Measurements from ENCODE around the gene ETV6. TPM values are rescaled to one million over a fixed set of nuclear protein-coding genes. Genes with fewer than 3 reads are reported as not detected.

ETV6 gene
- total and polyA plus RNA-seq, 9 of the 15 experiments (the other 6 are each of a cell fraction or from before 2014, with no cell fraction given): 0.81 to 12.7 (median 4.1) TPM

DNA sequence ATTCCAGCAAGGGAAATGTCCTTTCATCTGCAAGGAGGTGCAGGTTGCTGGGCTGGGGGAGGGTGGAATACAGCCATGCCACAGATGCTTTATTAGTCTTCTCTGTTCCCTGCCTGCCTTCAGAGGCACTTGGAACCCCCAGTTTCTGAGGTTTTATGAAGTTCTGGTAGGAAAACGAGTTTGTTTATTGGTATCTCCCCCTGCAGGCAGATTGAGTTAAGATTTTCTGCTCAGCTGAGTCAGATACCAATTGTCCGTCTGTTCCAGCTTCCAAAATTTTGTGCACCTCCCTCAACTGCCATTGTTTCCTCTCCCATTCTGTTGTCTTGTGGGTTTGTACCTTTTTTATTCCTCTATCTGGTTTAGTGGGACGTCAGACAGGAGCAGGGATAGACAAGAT, 155.6 kb downstream of the ETV6 start (continued):
- TF ChIP-seq, protein P1, sequence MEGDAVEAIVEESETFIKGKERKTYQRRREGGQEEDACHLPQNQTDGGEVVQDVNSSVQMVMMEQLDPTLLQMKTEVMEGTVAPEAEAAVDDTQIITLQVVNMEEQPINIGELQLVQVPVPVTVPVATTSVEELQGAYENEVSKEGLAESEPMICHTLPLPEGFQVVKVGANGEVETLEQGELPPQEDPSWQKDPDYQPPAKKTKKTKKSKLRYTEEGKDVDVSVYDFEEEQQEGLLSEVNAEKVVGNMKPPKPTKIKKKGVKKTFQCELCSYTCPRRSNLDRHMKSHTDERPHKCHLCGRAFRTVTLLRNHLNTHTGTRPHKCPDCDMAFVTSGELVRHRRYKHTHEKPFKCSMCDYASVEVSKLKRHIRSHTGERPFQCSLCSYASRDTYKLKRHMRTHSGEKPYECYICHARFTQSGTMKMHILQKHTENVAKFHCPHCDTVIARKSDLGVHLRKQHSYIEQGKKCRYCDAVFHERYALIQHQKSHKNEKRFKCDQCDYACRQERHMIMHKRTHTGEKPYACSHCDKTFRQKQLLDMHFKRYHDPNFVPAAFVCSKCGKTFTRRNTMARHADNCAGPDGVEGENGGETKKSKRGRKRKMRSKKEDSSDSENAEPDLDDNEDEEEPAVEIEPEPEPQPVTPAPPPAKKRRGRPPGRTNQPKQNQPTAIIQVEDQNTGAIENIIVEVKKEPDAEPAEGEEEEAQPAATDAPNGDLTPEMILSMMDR (IDR thresholded peaks at IDR 0.05 in 2 of 3, conservative IDR thresholded peaks at IDR 0.05 in 1 of 3; ENCODE audit: insufficient read depth in 2 of 3, low read depth in 1 of 3, low read length in 3 of 3): peak in 1 of 3 experiments; percentile 22; a peak in 2 of 6 replicates
- no peak for TF ChIP-seq CBX5 (IDR thresholded peaks at IDR 0.05; ENCODE audit: borderline replicate concordance, low read depth)
- no peak for TF ChIP-seq ZNF408 (CRISPR knock-in tag; IDR thresholded peaks at IDR 0.05; ENCODE audit: low read depth)

DNA sequence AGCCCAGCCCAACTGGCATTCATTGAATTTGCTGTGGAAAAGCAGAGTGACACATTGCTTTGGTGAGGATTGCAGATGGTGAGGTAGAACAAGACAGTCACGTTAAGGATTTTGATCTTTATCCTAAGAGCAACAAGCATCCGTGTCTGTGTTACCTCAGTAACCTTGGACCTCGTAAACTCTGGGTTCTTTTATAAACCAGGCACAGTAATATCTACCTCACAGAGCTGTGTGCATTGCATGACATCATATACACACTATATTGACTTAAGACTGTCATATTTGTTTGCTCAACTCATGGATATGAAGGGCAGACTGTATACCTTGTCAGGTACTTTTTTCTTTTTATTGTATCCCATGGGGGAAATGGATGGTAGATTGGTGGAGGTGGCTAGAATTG, 156.2 kb downstream of the ETV6 start:
- Histone ChIP-seq H3K4me3 (no peak overlapping the region), H3K9ac (ENCODE audit: insufficient read depth in 1 of 2, low read depth in 2 of 2, low read length in 2 of 2) (no peak overlapping the region), H3K4me2 (ENCODE audit: insufficient read depth, low read length) (no peak overlapping the region), H3K79me2 (ENCODE audit: control insufficient read depth, insufficient read depth, low read length) (no peaks in the 10 kb centered on the region), H2AFZ (ENCODE audit: low read depth, low read length) (no peak overlapping the region), H3K36me3 (ENCODE audit: control insufficient read depth, insufficient read depth, low read length) (no peaks in the 10 kb centered on the region), H3K4me1 (replicated peaks in 1 of 2; ENCODE audit: control insufficient read depth in 2 of 2, insufficient read depth in 2 of 2, low read length in 2 of 2) (no peaks in the 10 kb centered on the region; a peak in 2 of 5 replicates), H3K27me3 (ENCODE audit: control insufficient read depth in 2 of 2, insufficient read depth in 2 of 2, low read length in 2 of 2) (no peaks in the 10 kb centered on the region), H3K9me3 (replicated peaks; ENCODE audit: control insufficient read depth, insufficient read depth, low read depth, low read length) (no peaks in the 10 kb centered on the region), H3K27ac (ENCODE audit: extremely low read depth, low read depth, low read length) (no peak overlapping the region), H4K20me1 (replicated peaks; ENCODE audit: control insufficient read depth, insufficient read depth, low read length) (no peaks in the 10 kb centered on the region), H3K9me1 (ENCODE audit: control insufficient read depth, insufficient read depth, low read length) (no peaks in the 10 kb centered on the region)
- intact Hi-C loops (cut with micrococcal nuclease) (no loop called here), in situ Hi-C loops (cut with MboI) (no loop called here)
- CTCF ChIA-PET (ENCODE audit: low intra/inter-chr PET ratio): no interaction called here
- no peak for DNase-seq (ENCODE audit: extremely low read depth in 1 of 4, low spot score in 3 of 4)
- WGBS (ENCODE audit: insufficient coverage, low coverage, missing lambda C conversion rate): 55% methylated on average over 3 of the region's 3 CpGs
- no TSS peak for BruUV-seq (replicated peaks)
- FAIRE-seq: no peak
- ATAC-seq: no peak
- POLR2A ChIA-PET: interaction anchor here (0.5 kb wide), 1 partner anchor 12 kb away, joined by 4 read pairs; no protein-coding TSS in a partner anchor
- TF ChIP-seq NELFE (IDR thresholded peaks at IDR 0.05; ENCODE audit: insufficient read depth, insufficient read length) (no peak), ZNF263 (CRISPR knock-in tag; IDR thresholded peaks at IDR 0.05; ENCODE audit: borderline replicate concordance) (no peak), E2F3 (CRISPR knock-in tag; IDR thresholded peaks at IDR 0.05) (no peak), BRD4 (IDR thresholded peaks at IDR 0.05) (no peak)
- TF ChIP-seq, protein P2, sequence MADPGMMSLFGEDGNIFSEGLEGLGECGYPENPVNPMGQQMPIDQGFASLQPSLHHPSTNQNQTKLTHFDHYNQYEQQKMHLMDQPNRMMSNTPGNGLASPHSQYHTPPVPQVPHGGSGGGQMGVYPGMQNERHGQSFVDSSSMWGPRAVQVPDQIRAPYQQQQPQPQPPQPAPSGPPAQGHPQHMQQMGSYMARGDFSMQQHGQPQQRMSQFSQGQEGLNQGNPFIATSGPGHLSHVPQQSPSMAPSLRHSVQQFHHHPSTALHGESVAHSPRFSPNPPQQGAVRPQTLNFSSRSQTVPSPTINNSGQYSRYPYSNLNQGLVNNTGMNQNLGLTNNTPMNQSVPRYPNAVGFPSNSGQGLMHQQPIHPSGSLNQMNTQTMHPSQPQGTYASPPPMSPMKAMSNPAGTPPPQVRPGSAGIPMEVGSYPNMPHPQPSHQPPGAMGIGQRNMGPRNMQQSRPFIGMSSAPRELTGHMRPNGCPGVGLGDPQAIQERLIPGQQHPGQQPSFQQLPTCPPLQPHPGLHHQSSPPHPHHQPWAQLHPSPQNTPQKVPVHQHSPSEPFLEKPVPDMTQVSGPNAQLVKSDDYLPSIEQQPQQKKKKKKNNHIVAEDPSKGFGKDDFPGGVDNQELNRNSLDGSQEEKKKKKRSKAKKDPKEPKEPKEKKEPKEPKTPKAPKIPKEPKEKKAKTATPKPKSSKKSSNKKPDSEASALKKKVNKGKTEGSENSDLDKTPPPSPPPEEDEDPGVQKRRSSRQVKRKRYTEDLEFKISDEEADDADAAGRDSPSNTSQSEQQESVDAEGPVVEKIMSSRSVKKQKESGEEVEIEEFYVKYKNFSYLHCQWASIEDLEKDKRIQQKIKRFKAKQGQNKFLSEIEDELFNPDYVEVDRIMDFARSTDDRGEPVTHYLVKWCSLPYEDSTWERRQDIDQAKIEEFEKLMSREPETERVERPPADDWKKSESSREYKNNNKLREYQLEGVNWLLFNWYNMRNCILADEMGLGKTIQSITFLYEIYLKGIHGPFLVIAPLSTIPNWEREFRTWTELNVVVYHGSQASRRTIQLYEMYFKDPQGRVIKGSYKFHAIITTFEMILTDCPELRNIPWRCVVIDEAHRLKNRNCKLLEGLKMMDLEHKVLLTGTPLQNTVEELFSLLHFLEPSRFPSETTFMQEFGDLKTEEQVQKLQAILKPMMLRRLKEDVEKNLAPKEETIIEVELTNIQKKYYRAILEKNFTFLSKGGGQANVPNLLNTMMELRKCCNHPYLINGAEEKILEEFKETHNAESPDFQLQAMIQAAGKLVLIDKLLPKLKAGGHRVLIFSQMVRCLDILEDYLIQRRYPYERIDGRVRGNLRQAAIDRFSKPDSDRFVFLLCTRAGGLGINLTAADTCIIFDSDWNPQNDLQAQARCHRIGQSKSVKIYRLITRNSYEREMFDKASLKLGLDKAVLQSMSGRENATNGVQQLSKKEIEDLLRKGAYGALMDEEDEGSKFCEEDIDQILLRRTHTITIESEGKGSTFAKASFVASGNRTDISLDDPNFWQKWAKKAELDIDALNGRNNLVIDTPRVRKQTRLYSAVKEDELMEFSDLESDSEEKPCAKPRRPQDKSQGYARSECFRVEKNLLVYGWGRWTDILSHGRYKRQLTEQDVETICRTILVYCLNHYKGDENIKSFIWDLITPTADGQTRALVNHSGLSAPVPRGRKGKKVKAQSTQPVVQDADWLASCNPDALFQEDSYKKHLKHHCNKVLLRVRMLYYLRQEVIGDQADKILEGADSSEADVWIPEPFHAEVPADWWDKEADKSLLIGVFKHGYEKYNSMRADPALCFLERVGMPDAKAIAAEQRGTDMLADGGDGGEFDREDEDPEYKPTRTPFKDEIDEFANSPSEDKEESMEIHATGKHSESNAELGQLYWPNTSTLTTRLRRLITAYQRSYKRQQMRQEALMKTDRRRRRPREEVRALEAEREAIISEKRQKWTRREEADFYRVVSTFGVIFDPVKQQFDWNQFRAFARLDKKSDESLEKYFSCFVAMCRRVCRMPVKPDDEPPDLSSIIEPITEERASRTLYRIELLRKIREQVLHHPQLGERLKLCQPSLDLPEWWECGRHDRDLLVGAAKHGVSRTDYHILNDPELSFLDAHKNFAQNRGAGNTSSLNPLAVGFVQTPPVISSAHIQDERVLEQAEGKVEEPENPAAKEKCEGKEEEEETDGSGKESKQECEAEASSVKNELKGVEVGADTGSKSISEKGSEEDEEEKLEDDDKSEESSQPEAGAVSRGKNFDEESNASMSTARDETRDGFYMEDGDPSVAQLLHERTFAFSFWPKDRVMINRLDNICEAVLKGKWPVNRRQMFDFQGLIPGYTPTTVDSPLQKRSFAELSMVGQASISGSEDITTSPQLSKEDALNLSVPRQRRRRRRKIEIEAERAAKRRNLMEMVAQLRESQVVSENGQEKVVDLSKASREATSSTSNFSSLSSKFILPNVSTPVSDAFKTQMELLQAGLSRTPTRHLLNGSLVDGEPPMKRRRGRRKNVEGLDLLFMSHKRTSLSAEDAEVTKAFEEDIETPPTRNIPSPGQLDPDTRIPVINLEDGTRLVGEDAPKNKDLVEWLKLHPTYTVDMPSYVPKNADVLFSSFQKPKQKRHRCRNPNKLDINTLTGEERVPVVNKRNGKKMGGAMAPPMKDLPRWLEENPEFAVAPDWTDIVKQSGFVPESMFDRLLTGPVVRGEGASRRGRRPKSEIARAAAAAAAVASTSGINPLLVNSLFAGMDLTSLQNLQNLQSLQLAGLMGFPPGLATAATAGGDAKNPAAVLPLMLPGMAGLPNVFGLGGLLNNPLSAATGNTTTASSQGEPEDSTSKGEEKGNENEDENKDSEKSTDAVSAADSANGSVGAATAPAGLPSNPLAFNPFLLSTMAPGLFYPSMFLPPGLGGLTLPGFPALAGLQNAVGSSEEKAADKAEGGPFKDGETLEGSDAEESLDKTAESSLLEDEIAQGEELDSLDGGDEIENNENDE (IDR thresholded peaks at IDR 0.05; ENCODE audit: low read depth, low read length): no peak
